PFSK-1 (cell line): ENCODE data around the gene C1orf74.

Experiments
- POLR2AphosphoS5 ChIP-seq: IDR thresholded peaks from 2 replicates; pipeline ENCODE4 v1.6.1; 2012; ENCODE audit warnings: low read depth, mild to moderate bottlenecking, control low read depth, low read length, moderate library complexity
- REST ChIP-seq, 2 experiments: IDR thresholded peaks; 2 replicates each; pipeline versions ENCODE4 v1.6.1 to v1.8.0; 2011 to 2012; ENCODE audit warnings: low read depth in 2 of 2, low read length in 2 of 2, control low read depth in 1 of 2, inconsistent platforms in 1 of 2, mild to moderate bottlenecking in 1 of 2, moderate library complexity in 1 of 2; ENCODE audit not compliant: insufficient read depth in 1 of 2
- TAF1 ChIP-seq: IDR thresholded peaks from 2 replicates; pipeline ENCODE4 v1.6.1; 2012; ENCODE audit warnings: low read length, control low read depth, borderline replicate concordance; ENCODE audit not compliant: insufficient read depth

GRCh38 chr1:209772126-209772525, 12.2 kb downstream of the C1orf74 start:
- TF ChIP-seq TAF1 = no peak
- TF ChIP-seq POLR2AphosphoS5 = no peak
- no peak for TF ChIP-seq REST (IDR thresholded peaks at IDR 0.05; ENCODE audit: insufficient read depth in 1 of 2, low read depth in 2 of 2, low read length in 2 of 2)
